ENCODE data around the gene PCLAF.
"Not testable (repeated sequence)": the region's sequence is repeated elsewhere in the genome, so short reads cannot be mapped to it uniquely, and the experiment has no call there.

The PCLAF gene

GRCh38 chr15:64400583-64400982 lies 19.3 kb upstream of the PCLAF start:
- no peak for TF ChIP-seq Cebpa-rat (IDR thresholded peaks at IDR 0.05)
- Histone ChIP-seq H3K9me3 (replicated peaks in 1 of 11) (no peaks in the 10 kb centered on the region), H3K4me2 (no peak overlapping the region), H3K27ac (no peak overlapping the region), H3K36me3 (peaks cover 87 to 100% (median 99%) of the 10 kb centered on the region in 11 experiments), H3K9ac (no peak overlapping the region), H3K4me3 (no peak overlapping the region), H3K27me3 (no peaks in the 10 kb centered on the region), H4K20me1 (peaks cover 0 to 15% (median 0%) of the 10 kb centered on the region in 11 experiments; a peak in 2 of 22 replicates), H3K4me1 (no peaks in the 10 kb centered on the region)

GRCh38 chr15:64398575-64398974 lies 17.3 kb upstream of the PCLAF start:
- H4K20me1 ChIP-seq = peaks cover 0 to 21% (median 0%) of the 10 kb centered on the region in 11 experiments; a peak in 2 of 22 replicates
- TF ChIP-seq Cebpa-rat (IDR thresholded peaks at IDR 0.05) = no peak
- H3K4me3 ChIP-seq = no peak overlapping the region
- H3K4me1 ChIP-seq = no peaks in the 10 kb centered on the region
- no peaks in the 10 kb centered on the region for H3K9me3 ChIP-seq (replicated peaks in 1 of 11)
- H3K36me3 ChIP-seq = peaks cover 92 to 100% (median 99%) of the 10 kb centered on the region in 11 experiments
- no peak overlapping the region for H3K9ac ChIP-seq
- no peaks in the 10 kb centered on the region for H3K27me3 ChIP-seq
- H3K4me2 ChIP-seq = no peak overlapping the region
- H3K27ac ChIP-seq = no peak overlapping the region

GRCh38 chr15:64396789-64397188 lies 15.5 kb upstream of the PCLAF start:
- peaks cover 0 to 5% (median 0%) of the 10 kb centered on the region in 10 experiments; a peak in 4 of 20 replicates for H3K4me1 ChIP-seq

GRCh38 chr15:64392471-64392870 lies 11.2 kb upstream of the PCLAF start:
- not testable (repeated sequence) for H3K4me2 ChIP-seq; H3K27me3 ChIP-seq; H3K9ac ChIP-seq; H3K4me3 ChIP-seq; H3K27ac ChIP-seq; H3K9me3 ChIP-seq (replicated peaks in 1 of 11)
- Histone ChIP-seq H3K4me1 (peaks cover 23 to 38% (median 28%) of the 10 kb centered on the region in 10 experiments), H4K20me1 (peaks cover 0 to 29% (median 0%) of the 10 kb centered on the region in 11 experiments; a peak in 5 of 22 replicates), H3K36me3 (peaks cover 35 to 70% (median 45%) of the 10 kb centered on the region in 11 experiments)

More at GRCh38 chr15:64396789-64397188, 15.5 kb upstream of the PCLAF start:
- Histone ChIP-seq H3K9ac (no peak overlapping the region), H4K20me1 (peaks cover 0 to 31% (median 0%) of the 10 kb centered on the region in 11 experiments; a peak in 5 of 22 replicates), H3K27me3 (no peaks in the 10 kb centered on the region), H3K9me3 (replicated peaks in 1 of 11) (no peaks in the 10 kb centered on the region), H3K4me2 (no peak overlapping the region), H3K27ac (no peak overlapping the region), H3K36me3 (peaks cover 77 to 100% (median 88%) of the 10 kb centered on the region in 11 experiments), H3K4me3 (no peak overlapping the region)
- no peak for TF ChIP-seq Cebpa-rat (IDR thresholded peaks at IDR 0.05)

DNA sequence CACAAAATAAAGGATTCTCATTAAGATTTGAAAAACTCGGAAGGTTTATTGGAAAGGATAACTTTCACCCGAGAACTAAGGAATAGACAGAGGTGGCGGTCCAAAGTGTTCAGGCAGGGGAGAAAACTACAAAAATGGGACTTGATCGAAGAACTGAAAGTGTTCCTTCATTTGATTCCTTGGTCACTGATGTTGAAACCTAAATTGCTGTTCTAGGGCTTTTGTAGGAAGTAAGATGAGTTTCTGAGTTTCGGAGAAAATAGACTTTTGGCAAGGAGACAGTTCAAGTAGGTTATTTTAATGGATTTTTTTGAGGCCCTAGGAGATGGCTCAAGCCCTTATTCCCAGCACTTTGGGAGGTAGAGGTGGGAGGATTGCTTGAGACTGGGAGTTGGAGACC lies 7.8 kb upstream of the PCLAF start:
- peaks cover 27 to 43% (median 34%) of the 10 kb centered on the region in 10 experiments for H3K4me1 ChIP-seq
- peak overlapping the region in 9 of 10 experiments; percentile 10 to 96 (median 85); a peak in 12 of 20 replicates for H3K4me3 ChIP-seq
- TF ChIP-seq Cebpa-rat (IDR thresholded peaks at IDR 0.05) = no peak
- H3K9me3 ChIP-seq (replicated peaks in 1 of 11) = peaks cover 0 to 8% (median 0%) of the 10 kb centered on the region in 11 experiments; a peak in 2 of 22 replicates
- no peaks in the 10 kb centered on the region; a peak in 1 of 22 replicates for H3K27me3 ChIP-seq
- peak overlapping the region in 3 of 11 experiments; percentile 84 to 89 (median 85); a peak in 4 of 22 replicates for H3K9ac ChIP-seq
- peak overlapping the region in 2 of 11 experiments; percentile 12 to 75; a peak in 4 of 22 replicates for H3K27ac ChIP-seq
- H3K36me3 ChIP-seq = peaks cover 3 to 35% (median 12%) of the 10 kb centered on the region in 11 experiments; a peak in 20 of 22 replicates
- peak overlapping the region; percentile 74 to 97 (median 91) for H3K4me2 ChIP-seq
- H4K20me1 ChIP-seq = peaks cover 0 to 16% (median 0%) of the 10 kb centered on the region in 11 experiments; a peak in 5 of 22 replicates

DNA sequence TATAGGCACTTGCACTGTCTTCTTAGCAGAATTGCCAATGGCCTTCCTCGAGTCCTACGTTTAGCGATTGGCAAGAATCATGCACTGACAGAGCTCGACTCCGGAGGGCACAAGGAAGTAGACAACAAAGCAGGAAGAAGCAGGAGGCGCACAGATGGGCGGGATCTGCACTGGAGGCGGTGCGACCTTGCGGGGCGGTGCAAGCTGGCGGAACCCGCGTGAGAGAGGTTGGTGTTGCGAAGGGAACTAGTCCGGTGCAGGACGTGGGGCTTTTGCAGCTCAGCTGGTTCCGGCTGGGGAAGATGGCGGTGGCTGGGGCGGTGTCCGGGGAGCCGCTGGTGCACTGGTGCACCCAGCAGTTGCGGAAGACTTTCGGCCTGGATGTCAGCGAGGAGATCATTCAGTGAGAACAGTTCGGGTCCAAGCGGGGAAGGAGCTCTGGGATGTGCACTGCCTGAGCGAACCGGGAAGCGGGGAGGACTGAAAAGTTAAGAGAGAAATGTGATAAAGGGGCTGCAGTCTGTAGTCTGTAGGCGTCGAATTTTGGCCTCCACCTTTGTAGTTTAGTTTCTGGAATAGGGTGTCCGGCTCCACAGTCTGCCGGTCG lies 6.4 kb upstream of the PCLAF start, which contains the start of gene TRIP4:
Gene TRIP4, plus strand, starts transcription at position 275 of the 607 bp plus-strand sequence. Its CDS starts 28 bp downstream, at position 303.
- Histone ChIP-seq H3K9me3 (replicated peaks in 1 of 11) (peaks cover 0 to 8% (median 0%) of the 10 kb centered on the region in 11 experiments; a peak in 2 of 22 replicates), H3K36me3 (peaks cover 0 to 22% (median 3%) of the 10 kb centered on the region in 11 experiments; a peak in 8 of 22 replicates), H3K27me3 (no peaks in the 10 kb centered on the region; a peak in 1 of 22 replicates), H3K4me1 (peaks cover 27 to 43% (median 34%) of the 10 kb centered on the region in 10 experiments), H3K9ac (peak within 1 kb of the TSS; percentile 75 to 89 (median 82)), H3K27ac (peak within 1 kb of the TSS; percentile 52 to 80 (median 75); a peak in 21 of 22 replicates), H4K20me1 (peaks cover 0 to 12% (median 0%) of the 10 kb centered on the region in 11 experiments; a peak in 5 of 22 replicates), H3K4me2 (peak within 1 kb of the TSS; percentile 74 to 97 (median 91)), H3K4me3 (peak within 1 kb of the TSS; percentile 72 to 96 (median 86))
- TF ChIP-seq Cebpa-rat (IDR thresholded peaks at IDR 0.05) = no peak

DNA sequence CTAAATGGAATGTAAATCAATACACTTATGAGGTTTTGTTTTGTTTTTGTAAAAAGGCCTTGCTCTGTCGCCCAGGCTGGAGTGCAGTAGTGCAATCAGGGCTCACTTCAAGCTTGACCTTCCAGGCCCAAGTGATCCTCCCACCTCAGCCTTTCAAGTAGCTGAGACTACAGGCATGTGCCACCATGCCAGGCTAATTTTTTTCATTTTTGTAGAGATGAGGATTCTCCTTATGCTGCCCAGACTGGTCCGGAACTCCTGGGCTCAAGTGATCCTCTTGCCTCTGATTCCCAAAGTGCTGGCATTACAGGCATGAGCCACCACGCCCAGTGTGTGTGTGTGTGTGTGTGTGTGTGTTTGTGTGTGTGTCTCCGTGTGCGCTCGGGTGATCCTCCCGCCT lies 5.0 kb upstream of the PCLAF start:
- Histone ChIP-seq H3K9ac (no peak overlapping the region), H3K4me3 (peak overlapping the region in 1 of 10 experiments; percentile 85; a peak in 1 of 20 replicates), H3K27me3 (no peaks in the 10 kb centered on the region; a peak in 1 of 22 replicates), H3K4me2 (peak overlapping the region in 4 of 11 experiments; percentile 46 to 92 (median 52); a peak in 5 of 22 replicates), H4K20me1 (no peaks in the 10 kb centered on the region), H3K9me3 (replicated peaks in 1 of 11) (peaks cover 0 to 8% (median 0%) of the 10 kb centered on the region in 11 experiments; a peak in 2 of 22 replicates), H3K4me1 (peaks cover 31 to 44% (median 40%) of the 10 kb centered on the region in 10 experiments), H3K27ac (no peak overlapping the region), H3K36me3 (peaks cover 0 to 13% (median 0%) of the 10 kb centered on the region in 11 experiments; a peak in 2 of 22 replicates)
- no peak for TF ChIP-seq Cebpa-rat (IDR thresholded peaks at IDR 0.05)

DNA sequence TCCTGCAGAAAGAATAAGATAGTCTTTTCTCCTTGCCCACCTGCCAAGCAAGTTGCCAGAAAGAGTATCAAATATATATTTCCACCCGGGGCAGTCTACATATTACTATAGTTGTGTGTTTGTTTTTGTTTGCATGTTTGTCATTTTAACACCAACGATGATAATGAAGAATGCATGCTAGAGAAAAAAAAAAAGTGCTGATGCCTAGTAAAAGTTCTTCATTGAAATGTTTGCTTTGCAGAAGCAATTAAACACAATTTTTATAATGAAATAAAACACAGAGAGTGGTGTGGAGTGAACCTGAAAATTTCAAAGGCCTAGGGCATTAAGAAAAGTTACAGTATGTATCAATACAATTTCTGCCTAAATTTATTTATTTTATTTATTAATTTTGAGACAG lies 2.5 kb upstream of the PCLAF start:
- Histone ChIP-seq H3K36me3 (peaks cover 0 to 15% (median 4%) of the 10 kb centered on the region in 11 experiments; a peak in 9 of 22 replicates), H3K27ac (no peak overlapping the region), H3K4me1 (peaks cover 25 to 46% (median 42%) of the 10 kb centered on the region in 10 experiments), H3K4me3 (no peak overlapping the region), H3K9me3 (replicated peaks in 1 of 11) (peaks cover 0 to 8% (median 0%) of the 10 kb centered on the region in 11 experiments; a peak in 2 of 22 replicates), H3K9ac (no peak overlapping the region), H4K20me1 (peaks cover 0 to under 1% (median 0%) of the 10 kb centered on the region in 11 experiments; a peak in 3 of 22 replicates), H3K4me2 (no peak overlapping the region), H3K27me3 (no peaks in the 10 kb centered on the region; a peak in 1 of 22 replicates)
- TF ChIP-seq Cebpa-rat (IDR thresholded peaks at IDR 0.05) = no peak

DNA sequence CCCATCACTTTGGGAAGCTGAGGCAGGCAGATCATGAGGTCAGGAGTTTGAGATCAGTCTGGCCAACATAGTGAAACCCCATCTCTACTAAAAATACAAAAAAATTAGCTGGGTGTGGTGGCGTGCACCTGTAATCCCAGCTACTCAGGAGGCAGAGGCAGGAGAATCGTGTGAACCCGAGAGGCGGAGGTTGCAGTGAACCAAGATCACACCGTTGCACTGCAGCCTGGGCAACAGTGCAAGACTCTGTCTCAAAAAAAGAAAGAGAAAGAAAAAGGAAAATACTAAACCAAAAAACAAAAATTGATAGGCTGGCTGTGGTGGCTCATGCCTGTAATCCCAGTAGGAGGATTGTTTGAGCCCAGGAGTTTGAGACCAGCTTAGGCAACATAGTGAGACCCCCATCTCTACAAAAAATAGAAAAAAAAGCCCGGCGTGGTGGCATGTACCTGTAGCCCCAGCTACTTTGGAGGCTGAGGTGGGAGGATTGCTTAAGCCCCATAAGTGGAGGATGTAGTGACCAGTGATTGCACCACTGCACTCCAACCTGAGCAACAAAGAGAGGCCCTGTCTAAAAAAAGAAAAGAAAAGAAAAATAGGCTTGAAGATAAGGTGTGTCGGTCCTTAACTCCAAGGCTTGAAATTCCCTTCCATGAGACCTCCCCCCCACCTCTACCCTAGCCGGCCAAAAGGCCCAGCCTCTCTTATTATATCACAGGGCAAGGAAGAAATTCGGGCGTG lies 941 bp downstream of the PCLAF start:
- not testable (repeated sequence) for H3K27me3 ChIP-seq; H3K9me3 ChIP-seq (replicated peaks in 1 of 11)
- Histone ChIP-seq H3K4me3 (peak overlapping the region; percentile 67 to 85 (median 76)), H3K27ac (peak overlapping the region in 9 of 11 experiments; percentile 56 to 86 (median 82); a peak in 17 of 22 replicates), H3K4me1 (peaks cover 13 to 42% (median 36%) of the 10 kb centered on the region in 10 experiments; a peak in 19 of 20 replicates), H3K9ac (peak overlapping the region; percentile 70 to 91 (median 87); a peak in 21 of 22 replicates), H3K36me3 (peaks cover 0 to 47% (median 31%) of the 10 kb centered on the region in 11 experiments; a peak in 18 of 22 replicates), H4K20me1 (peaks cover 0 to 15% (median 0%) of the 10 kb centered on the region in 11 experiments; a peak in 5 of 22 replicates), H3K4me2 (peak overlapping the region; percentile 84 to 99 (median 96))

All from BLaER1 treated with 17β-estradiol and CSF1 and Interleukin-3, amounts not matched to agents 10 nM and 100 nM (cell line).